ENCODE data around the gene OVCA2. TPM values are rescaled to one million over a fixed set of nuclear protein-coding genes. Genes with fewer than 3 reads are reported as not detected.
A peak's percentile ranks its signal among the peaks of the same experiment; 100 is the strongest.

The OVCA2 gene
- total RNA-seq (22.9 TPM), polyA plus RNA-seq (ENCODE audit: insufficient read depth, low read depth, low replicate concordance) (63.6 TPM)
- long read RNA-seq, donor 1, transcript OVCA2-201 (2 exons, 1,122 nt), result major isoform, 18 of 18 reads
- long read RNA-seq, donor 1, partial matches to known transcripts, result 0 of 18 reads
- long read RNA-seq, donor 1, other reads (novel, unspliced or antisense), result 0 of 18 reads
- long read RNA-seq, donor 2, transcript OVCA2-201 (2 exons, 1,122 nt), result major isoform, 15 of 15 reads
- long read RNA-seq, donor 2, partial matches to known transcripts, result 0 of 15 reads
- long read RNA-seq, donor 2, other reads (novel, unspliced or antisense), result 0 of 15 reads
- long read RNA-seq, donor 3, transcript OVCA2-201 (2 exons, 1,122 nt), result major isoform, 17 of 17 reads
- long read RNA-seq, donor 3, partial matches to known transcripts, result 0 of 17 reads
- long read RNA-seq, donor 3, other reads (novel, unspliced or antisense), result 0 of 17 reads
- long read RNA-seq, donor 4, transcript OVCA2-201 (2 exons, 1,122 nt), result major isoform, 11 of 11 reads
- long read RNA-seq, donor 4, partial matches to known transcripts, result 0 of 11 reads
- long read RNA-seq, donor 4, other reads (novel, unspliced or antisense), result 0 of 11 reads
- long read RNA-seq, donor 5, result 0 reads
- long read RNA-seq, donor 6, transcript OVCA2-201 (2 exons, 1,122 nt), result major isoform, 13 of 13 reads
- long read RNA-seq, donor 6, partial matches to known transcripts, result 0 of 13 reads
- long read RNA-seq, donor 6, other reads (novel, unspliced or antisense), result 0 of 13 reads
- long read RNA-seq, donor 7, transcript OVCA2-201 (2 exons, 1,122 nt), result major isoform, 36 of 42 reads
- long read RNA-seq, donor 7, partial matches to known transcripts, result 0 of 42 reads
- long read RNA-seq, donor 7, other reads (novel, unspliced or antisense), result 6 of 42 reads
- long read RNA-seq, donor 8, transcript OVCA2-201 (2 exons, 1,122 nt), result major isoform, 23 of 23 reads
- long read RNA-seq, donor 8, partial matches to known transcripts, result 0 of 23 reads
- long read RNA-seq, donor 8, other reads (novel, unspliced or antisense), result 0 of 23 reads
- long read RNA-seq, donor 9, transcript OVCA2-201 (2 exons, 1,122 nt), result major isoform, 21 of 21 reads
- long read RNA-seq, donor 9, partial matches to known transcripts, result 0 of 21 reads
- long read RNA-seq, donor 9, other reads (novel, unspliced or antisense), result 0 of 21 reads
- long read RNA-seq, donor 10, transcript OVCA2-201 (2 exons, 1,122 nt), result major isoform, 16 of 16 reads
- long read RNA-seq, donor 10, partial matches to known transcripts, result 0 of 16 reads
- long read RNA-seq, donor 10, other reads (novel, unspliced or antisense), result 0 of 16 reads

GRCh38 chr17:2041561-2042389 lies at the start of gene OVCA2:
TSS of gene OVCA2 (plus strand) at chr17:2042022. CDS start at chr17:2042048, 26 bp downstream.
- peak; percentile 97 to 98 (median 98) for DNase-seq
- Histone ChIP-seq H3K36me3 (ENCODE audit: control insufficient read depth in 2 of 3, insufficient read depth in 3 of 3, low read length in 3 of 3) (peaks cover 8 to 26% (median 8%) of the 10 kb centered on the region in 3 donors), H3K4me1 (ENCODE audit: control insufficient read depth in 2 of 3, insufficient read depth in 2 of 3, low read depth in 1 of 3, low read length in 3 of 3) (peaks cover 0 to 17% (median 15%) of the 10 kb centered on the region in 3 donors), H3K27me3 (ENCODE audit: control insufficient read depth, insufficient read depth, low read length) (no peaks in the 10 kb centered on the region), H3K9me3 (ENCODE audit: control insufficient read depth in 2 of 3, insufficient read depth in 1 of 3, low read length in 3 of 3) (no peaks in the 10 kb centered on the region), H3K27ac (ENCODE audit: low read depth in 2 of 2, low read length in 2 of 2) (peak within 1 kb of the TSS; percentile 88 to 94), H3K4me3 (ENCODE audit: low read length in 3 of 3) (peak within 1 kb of the TSS; percentile 90 to 96 (median 95)), H3K9ac (ENCODE audit: low read length in 3 of 3) (peak within 1 kb of the TSS; percentile 93 to 98 (median 97))
- peak; percentile 64 for TF ChIP-seq CTCF (IDR thresholded peaks at IDR 0.05; ENCODE audit: borderline replicate concordance, extremely low read depth, insufficient read depth)
- FAIRE-seq, result peak; percentile 67
- intact Hi-C loops (cut with DNase I), result loop anchor here (5.0 kb wide), 1 partner anchor 134 kb away; no protein-coding TSS in a partner anchor

GRCh38 chr17:1992541-1992940 lies 49.3 kb upstream of the OVCA2 start:
- H3K27me3 ChIP-seq (ENCODE audit: control insufficient read depth, insufficient read depth, low read length), result no peaks in the 10 kb centered on the region

More at GRCh38 chr17:1992541-1992940, 49.3 kb upstream of the OVCA2 start:
- no peak overlapping the region for H3K9ac ChIP-seq (ENCODE audit: low read length in 3 of 3)
- H3K4me3 ChIP-seq (ENCODE audit: low read length in 3 of 3), result no peak overlapping the region
- no peak overlapping the region for H3K27ac ChIP-seq (ENCODE audit: low read depth in 2 of 2, low read length in 2 of 2)
- H3K36me3 ChIP-seq (ENCODE audit: control insufficient read depth in 2 of 3, insufficient read depth in 3 of 3, low read length in 3 of 3), result no peaks in the 10 kb centered on the region
- intact Hi-C loops (cut with DNase I), result no loop called here
- FAIRE-seq (no peak), DNase-seq (no peak)
- H3K4me1 ChIP-seq (ENCODE audit: control insufficient read depth in 2 of 3, insufficient read depth in 2 of 3, low read depth in 1 of 3, low read length in 3 of 3), result peaks cover 0 to 15% (median 14%) of the 10 kb centered on the region in 3 donors
- H3K9me3 ChIP-seq (ENCODE audit: control insufficient read depth in 2 of 3, insufficient read depth in 1 of 3, low read length in 3 of 3), result no peaks in the 10 kb centered on the region
- no peak for TF ChIP-seq CTCF (IDR thresholded peaks at IDR 0.05; ENCODE audit: borderline replicate concordance, extremely low read depth, insufficient read depth)
